ENCODE data around the gene MBD6. TPM values are rescaled to one million over a fixed set of nuclear protein-coding genes. Genes with fewer than 3 reads are reported as not detected.

MBD6 gene
- total and polyA plus RNA-seq, 2 of the 8 experiments (the other 6 are each of a cell fraction or from before 2014, with no cell fraction given), result 3.9 to 32.3 TPM

DNA sequence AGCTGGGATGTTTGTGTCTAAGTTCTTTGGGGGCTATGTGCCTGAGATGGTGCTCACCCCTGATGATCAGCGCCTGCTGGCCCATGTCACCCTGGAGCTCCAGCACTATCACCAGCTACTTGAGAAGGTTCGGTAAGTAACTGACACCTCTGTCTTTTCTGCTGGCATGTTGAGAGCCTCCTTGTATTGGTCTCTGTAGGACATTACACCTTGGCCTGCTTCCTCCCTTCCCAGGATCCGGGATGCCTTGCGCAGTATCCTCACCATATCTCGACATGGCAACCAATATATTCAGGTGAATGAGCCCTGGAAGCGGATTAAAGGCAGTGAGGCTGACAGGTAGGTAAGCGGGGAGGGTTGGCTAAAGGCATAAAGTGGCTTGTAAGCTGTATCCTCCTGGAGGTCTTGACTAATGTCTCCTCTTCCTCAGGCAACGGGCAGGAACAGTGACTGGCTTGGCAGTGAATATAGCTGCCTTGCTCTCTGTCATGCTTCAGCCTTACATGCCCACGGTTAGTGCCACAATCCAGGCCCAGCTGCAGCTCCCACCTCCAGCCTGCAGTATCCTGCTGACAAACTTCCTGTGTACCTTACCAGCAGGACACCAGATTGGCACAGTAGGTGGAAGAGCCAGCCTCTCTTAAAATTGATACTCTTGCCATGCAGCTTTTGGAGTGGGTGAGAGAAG lies 7.8 kb upstream of the MBD6 start:
- H3K27me3 ChIP-seq (replicated peaks in 1 of 4; ENCODE audit: control insufficient read depth in 3 of 4, extremely low read depth in 1 of 4, insufficient read depth in 3 of 4, low read length in 3 of 4), result no peaks in the 10 kb centered on the region
- H3K56ac ChIP-seq (replicated peaks; ENCODE audit: insufficient read length, low read depth, low read length), result no peak overlapping the region
- peaks cover 7% of the 10 kb centered on the region for H3K23me2 ChIP-seq (ENCODE audit: low read depth, low read length)
- no peak overlapping the region for H3K27ac ChIP-seq (ENCODE audit: low read depth, low read length)
- no peak overlapping the region for H2BK12ac ChIP-seq (ENCODE audit: low read depth, low read length)
- CTCF ChIA-PET (ENCODE audit: partially characterized antibody), result interaction anchor here (0.6 to 1.2 kb wide), 7 partner anchors 9 to 1168 kb away, joined by 3 to 6 read pairs (median 4); partner anchors contain the start of gene MARS1
- H4K5ac ChIP-seq (ENCODE audit: insufficient read length, low read depth, low read length), result no peak overlapping the region
- H3K4ac ChIP-seq (replicated peaks; ENCODE audit: insufficient read length, low read depth, low read length), result no peak overlapping the region
- POLR2A ChIA-PET (ENCODE audit: partially characterized antibody), result interaction anchor here (0.9 to 3.8 kb wide), 7 partner anchors 9 to 288 kb away, joined by 3 to 25 read pairs (median 3); partner anchors contain the start of gene MBD6
- H4K91ac ChIP-seq (replicated peaks; ENCODE audit: insufficient read length, low read length), result no peak overlapping the region
- no peak overlapping the region for H2AK5ac ChIP-seq (ENCODE audit: low read depth, low read length)
- no peak overlapping the region for H3K23ac ChIP-seq (ENCODE audit: insufficient read length)
- no peak overlapping the region for H2BK120ac ChIP-seq (replicated peaks; ENCODE audit: low read depth, low read length)
- no peak overlapping the region for H3K14ac ChIP-seq (ENCODE audit: insufficient read length)
- no peak overlapping the region for H2BK15ac ChIP-seq (ENCODE audit: low read length)
- no peak for DNase-seq (ENCODE audit: low read depth in 1 of 2, low spot score in 2 of 2)
- 81% methylated on average over 9 of the region's 9 CpGs; no CpG with 5 or more reads in 1 of the 2 experiments for WGBS, 2 experiments (ENCODE audit: extremely low coverage in 1 of 2, insufficient coverage in 1 of 2, insufficient read length in 1 of 2, insufficient replicate concordance in 2 of 2, low coverage in 1 of 2, low lambda C conversion rate in 2 of 2, missing lambda C conversion rate in 1 of 2)
- TF ChIP-seq POLR2AphosphoS5 (IDR thresholded peaks at IDR 0.05; ENCODE audit: low read depth, low read length), result peak; percentile 23; the same call in 1 of the 2 replicates
- no peak for TF ChIP-seq FOSL1 (IDR thresholded peaks at IDR 0.05; ENCODE audit: insufficient read depth, low read depth, low read length)
- H3K79me1 ChIP-seq (ENCODE audit: low read depth, low read length), result no peaks in the 10 kb centered on the region
- no peak overlapping the region for H2AFZ ChIP-seq (ENCODE audit: low read length)
- no peak overlapping the region for H2BK5ac ChIP-seq (ENCODE audit: low read depth, low read length)
- no peak overlapping the region for H3K18ac ChIP-seq (ENCODE audit: extremely low read depth, low read length)
- no peaks in the 10 kb centered on the region for H3K9me3 ChIP-seq (ENCODE audit: insufficient read depth in 2 of 2, low read depth in 1 of 2, low read length in 1 of 2)
- peaks cover 0 to 6% (median 4%) of the 10 kb centered on the region in 4 experiments; a peak in 3 of 7 replicates for H3K4me1 ChIP-seq (replicated peaks in 1 of 4; ENCODE audit: control insufficient read depth in 3 of 4, insufficient read depth in 4 of 4, low read length in 3 of 4)
- no peak overlapping the region for H4K8ac ChIP-seq (ENCODE audit: extremely low read depth, insufficient read depth, low read length)
- FAIRE-seq, result no peak
- peaks cover 7 to 18% of the 10 kb centered on the region in 2 experiments for H4K20me1 ChIP-seq (replicated peaks in 1 of 2; ENCODE audit: control insufficient read depth in 1 of 2, insufficient read depth in 2 of 2, low read length in 2 of 2)
- H3K9ac ChIP-seq (replicated peaks in 1 of 4; ENCODE audit: extremely low read depth in 1 of 4, low read depth in 3 of 4, low read length in 3 of 4), result no peak overlapping the region
- H3K4me3 ChIP-seq (ENCODE audit: extremely low read depth in 1 of 4, insufficient read depth in 2 of 4, low read depth in 3 of 4, low read length in 4 of 4), result no peak overlapping the region
- H3K4me2 ChIP-seq (ENCODE audit: insufficient read depth in 1 of 2, low read depth in 2 of 2, low read length in 2 of 2), result no peak overlapping the region
- peaks cover 0 to 20% of the 10 kb centered on the region in 2 experiments; a peak in 2 of 4 replicates for H3K79me2 ChIP-seq (ENCODE audit: control insufficient read depth in 1 of 2, insufficient read depth in 2 of 2, low read length in 2 of 2)
- no peak overlapping the region for H2BK20ac ChIP-seq (ENCODE audit: low read length)
- peaks cover 52 to 88% (median 69%) of the 10 kb centered on the region in 4 experiments for H3K36me3 ChIP-seq (ENCODE audit: control insufficient read depth in 2 of 4, insufficient read depth in 4 of 4, low read length in 3 of 4)

All from H1 (cell line).